NCI-H510A (cell line): ENCODE measurements around the gene ADGRD2.
"Not testable (repeated sequence)": the region's sequence is repeated elsewhere in the genome, so short reads cannot be mapped to it uniquely, and the experiment has no call there.

ENCODE experiments used
- DNase-seq: peaks from one replicate; lab custom pipeline; 2025; lab: John Stamatoyannopoulos, UW

The ADGRD2 gene

DNA sequence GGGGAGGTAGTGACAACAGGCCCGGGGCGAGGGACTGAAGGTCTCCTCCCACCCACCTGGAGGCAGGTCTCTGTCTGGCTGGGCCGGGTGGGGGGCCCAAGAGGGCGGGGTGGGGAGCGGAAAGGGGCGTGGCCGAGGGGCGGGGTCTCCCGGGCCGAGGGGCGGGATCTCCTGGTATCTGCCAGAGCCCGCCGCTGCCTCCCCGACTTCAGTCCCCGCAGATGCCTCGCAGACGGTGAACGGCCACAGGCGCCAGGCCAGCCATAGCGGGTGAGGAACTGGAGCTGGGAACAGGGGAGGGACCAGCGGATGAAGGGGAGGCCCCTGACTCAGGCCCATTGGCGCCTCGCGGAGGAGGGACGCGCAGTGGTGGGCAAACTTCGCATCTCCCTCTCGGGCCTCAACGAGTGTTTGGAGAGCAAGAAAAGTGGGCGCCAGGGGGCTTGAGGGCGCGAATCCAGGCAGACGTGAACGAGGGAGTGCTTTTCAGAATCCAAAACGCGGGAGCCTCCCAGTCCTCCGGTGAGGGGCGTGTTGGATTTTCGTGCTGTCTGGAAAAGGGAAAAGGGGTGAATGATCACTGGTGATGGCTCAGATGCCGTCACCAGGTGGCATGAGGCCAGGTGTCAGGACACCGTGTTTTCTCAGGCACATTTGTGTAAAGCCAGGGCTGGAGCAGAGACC lies at the start of gene ADGRD2:
TSS of gene ADGRD2 (plus strand) at position 211 of the 684 bp plus-strand sequence. CDS start 1,216 bp downstream, outside the sequence.
- no peak for DNase-seq

DNA sequence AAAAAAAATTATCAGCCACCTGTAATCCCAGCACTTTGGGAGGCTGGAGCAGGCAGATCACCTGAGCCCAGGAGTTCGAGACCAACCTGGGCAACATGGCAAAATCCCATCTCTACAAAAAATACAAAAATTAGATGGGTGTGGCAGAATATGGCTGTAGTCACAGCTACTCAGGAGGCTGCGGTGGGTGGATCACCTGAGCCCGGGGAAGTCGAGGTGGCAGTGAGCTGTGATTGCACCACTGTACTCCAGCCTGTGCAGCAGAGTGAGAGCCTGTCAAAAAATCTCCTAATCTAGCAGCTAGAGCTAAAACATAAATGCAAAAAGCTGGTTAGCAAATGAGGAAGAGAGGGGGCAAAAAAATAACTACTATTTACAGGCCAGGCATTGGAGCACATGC lies 47.0 kb upstream of the ADGRD2 start:
- DNase-seq, result no peak

DNA sequence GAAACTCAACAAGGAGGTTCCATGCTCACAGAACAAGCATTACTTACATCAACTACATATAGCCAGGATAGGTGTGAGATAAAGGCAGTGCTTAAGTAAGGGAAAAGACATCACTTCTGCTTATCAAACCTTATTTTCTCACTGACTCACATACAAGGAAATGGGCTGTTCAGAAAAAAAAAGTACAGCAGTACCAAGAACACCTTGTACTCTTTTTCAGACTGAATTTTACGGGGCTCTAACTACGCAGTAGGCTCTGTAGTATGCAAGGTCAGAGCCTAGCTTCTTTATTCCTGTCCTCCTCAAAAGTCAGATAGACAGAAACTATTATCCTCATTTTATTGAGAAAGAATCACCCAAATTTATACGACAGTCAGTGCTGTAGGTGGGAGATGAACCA lies 40.8 kb upstream of the ADGRD2 start:
- no peak for DNase-seq

- no peak for DNase-seq
Observed at GRCh38 chr9:124410321-124410913, 39.8 kb upstream of the ADGRD2 start.

DNA sequence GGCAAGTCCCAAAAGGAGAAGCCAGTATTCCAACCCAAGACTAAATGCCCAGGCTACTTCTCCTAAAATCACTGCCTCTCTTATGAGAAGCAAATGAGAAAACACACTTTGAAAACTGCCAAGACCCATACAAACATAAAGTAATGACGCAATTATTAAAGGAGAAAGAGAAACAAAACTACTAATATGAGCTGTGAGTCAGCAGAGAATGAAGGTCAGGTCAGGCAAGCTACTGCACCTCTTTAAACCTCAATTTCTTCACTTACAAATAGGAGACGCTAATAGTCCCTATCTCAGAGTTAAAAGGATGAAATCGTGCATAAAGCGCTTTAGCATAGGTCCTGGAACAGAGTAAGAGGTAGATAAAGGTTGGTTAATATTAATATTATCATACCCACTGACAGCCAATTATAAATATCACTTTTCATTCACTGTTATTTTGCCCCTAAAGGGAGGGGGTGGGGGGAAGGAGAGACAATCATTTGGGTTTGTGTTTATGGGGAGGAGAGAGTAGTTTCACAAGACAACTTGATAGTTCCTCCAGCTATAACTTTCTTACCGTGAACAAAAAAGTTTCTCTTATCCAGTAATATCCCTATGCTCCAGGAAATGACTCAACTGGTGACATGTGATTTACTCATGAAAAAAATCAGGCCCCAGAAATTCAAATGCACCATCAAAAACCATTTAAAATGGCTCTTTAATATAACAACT lies 38.6 kb upstream of the ADGRD2 start:
- no peak for DNase-seq

DNA sequence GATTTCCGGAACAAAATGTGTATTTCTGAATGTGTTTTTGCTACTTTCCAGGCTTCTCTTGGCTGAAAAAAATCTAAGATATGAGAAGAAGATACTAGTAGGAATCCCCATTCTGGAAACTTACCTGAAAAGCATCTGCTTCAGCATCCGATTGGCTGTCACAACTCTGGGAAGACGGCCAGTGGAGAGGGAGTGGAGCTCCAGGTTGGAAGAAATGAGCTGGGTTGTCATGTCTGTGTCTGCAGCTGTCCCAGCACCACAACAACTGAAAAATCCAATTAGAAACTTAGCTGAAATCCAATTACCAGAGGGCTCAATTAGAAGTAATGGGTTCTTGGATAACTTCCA lies 38.0 kb upstream of the ADGRD2 start:
- no peak for DNase-seq

- no peak for DNase-seq
Observed at GRCh38 chr9:124414612-124415011, 35.6 kb upstream of the ADGRD2 start.

DNA sequence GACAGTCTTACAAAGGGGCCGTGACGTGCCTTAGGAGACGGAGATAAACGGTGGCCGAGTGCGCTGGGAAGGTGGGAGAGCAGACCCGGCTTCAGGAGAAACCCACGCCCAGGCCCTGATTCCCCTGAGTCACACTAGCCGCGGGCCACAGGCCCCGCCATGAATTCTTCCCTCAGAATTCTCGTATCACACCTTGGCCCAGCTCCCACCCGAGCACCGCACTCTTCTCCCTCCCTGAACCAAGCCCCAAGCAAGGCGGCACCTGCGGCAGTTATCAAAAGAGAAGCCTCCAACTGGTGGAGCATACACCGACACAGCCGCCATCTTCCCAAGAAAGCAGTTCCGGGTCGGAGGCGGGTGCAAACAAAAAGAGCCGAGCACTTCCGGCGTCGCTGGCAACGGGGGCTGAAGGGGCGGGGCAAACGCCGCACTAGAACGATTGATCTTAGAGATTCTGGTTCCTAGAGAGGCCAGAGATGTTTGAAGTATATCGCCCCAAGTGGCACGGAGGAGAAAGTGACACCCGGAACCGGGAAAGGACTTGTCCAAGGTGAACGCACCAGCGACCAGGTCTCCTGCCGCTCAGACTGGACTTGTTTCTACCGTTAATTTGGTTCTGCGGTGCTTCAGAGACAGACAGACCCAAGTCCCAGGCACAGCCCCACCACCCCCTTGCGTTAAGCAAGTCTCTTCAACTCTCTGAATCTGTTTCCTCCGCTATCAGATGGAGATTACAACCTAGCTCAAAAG lies 35.0 kb upstream of the ADGRD2 start, which contains the start of gene PSMB7:
TSS of gene PSMB7 (minus strand) at position 341 of the 750 bp plus-strand sequence. CDS start at position 324, 17 bp downstream.
- DNase-seq, result peak; percentile 97

DNA sequence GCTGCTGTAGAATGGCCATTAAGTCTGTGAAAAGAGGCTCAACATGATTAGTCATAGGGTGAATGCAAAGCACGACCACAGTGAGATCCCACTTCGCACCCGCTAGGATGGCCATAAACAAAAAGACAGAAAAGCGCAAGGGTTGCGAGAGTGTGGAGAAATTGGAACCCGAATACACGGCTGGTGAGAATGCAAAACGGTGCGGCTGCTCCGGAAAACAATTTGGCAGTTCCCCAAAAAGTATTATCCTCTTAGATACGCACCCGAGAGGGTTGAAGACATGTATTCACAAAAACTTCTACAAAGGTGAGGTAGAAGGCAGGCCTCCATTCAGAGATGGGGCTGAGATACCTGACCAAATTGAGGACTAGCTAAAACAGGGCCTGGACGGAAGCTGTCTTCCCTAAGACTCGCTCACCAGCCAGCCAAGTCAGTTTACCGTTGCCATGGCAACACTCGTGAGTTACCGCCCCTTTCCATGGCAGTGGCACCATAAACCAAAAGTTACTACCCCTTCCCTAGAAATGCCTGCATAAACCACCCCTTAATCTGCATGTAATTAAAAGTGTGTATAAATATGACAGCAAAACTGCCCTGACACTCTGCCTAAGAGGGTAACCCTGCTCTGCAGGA lies 34.3 kb upstream of the ADGRD2 start:
- no peak for DNase-seq

DNA sequence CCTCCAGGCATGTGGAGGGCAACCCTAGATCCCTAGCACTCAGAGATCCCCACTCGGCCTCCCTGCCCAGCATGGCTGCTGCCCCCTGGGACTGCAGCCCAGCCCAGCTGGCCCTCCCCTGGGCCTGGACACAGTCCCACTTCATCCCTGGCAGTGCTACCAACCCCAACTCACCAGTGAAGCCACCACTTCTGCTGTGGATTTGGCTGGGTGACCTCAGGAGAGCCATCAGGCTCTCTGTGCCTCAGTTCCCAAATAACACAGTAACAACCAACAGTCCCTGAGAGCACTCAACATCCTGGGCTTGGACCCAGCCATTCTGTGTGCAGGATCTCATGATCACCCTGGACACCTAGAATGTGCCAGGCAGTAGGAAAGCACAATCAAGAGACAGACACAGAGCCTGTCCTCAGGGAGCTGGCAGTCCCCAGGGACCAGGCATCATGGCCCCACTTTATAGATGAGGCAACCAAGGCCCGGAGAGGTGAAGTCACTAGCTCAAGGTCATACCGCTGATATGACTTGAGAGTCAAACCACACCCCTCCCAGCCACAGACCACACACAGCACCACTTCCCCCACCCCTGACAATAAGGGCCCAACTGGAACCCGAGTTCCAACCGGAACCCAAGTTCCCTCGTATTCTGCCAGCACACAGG lies 30.3 kb upstream of the ADGRD2 start:
- DNase-seq, result no peak

- peak; percentile 48 for DNase-seq
Observed at GRCh38 chr9:124420991-124421543, 29.2 kb upstream of the ADGRD2 start.

GRCh38 chr9:124423155-124423554 lies 27.1 kb upstream of the ADGRD2 start:
- DNase-seq, result no peak

GRCh38 chr9:124423591-124423990 lies 26.7 kb upstream of the ADGRD2 start:
- DNase-seq, result no peak

- not testable (repeated sequence) for DNase-seq
Observed at GRCh38 chr9:124425733-124426132, 24.5 kb upstream of the ADGRD2 start.

GRCh38 chr9:124426361-124426760 lies 23.9 kb upstream of the ADGRD2 start:
- no peak for DNase-seq

DNA sequence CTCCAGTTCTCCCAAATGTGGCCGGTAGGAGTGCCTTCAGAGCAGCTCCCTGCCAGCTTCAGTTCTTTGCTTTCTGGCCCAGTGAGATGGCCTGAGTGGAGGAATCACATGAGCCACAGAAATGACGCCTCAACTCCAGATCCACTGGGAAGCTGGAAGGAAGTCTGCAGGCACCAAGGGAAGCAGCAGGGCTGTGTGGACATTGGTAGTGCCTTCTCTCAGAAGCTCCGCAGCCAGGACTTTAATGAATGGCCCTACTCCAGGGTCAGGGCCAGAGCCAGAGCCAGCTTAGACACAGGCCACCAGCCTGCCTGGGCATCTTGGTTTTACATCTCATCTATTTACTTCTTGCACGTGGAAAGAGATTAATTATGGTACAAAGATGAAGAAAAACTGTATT lies 23.0 kb upstream of the ADGRD2 start:
- no peak for DNase-seq

- no peak for DNase-seq
Observed at GRCh38 chr9:124428751-124429529, 21.3 kb upstream of the ADGRD2 start.

- DNase-seq, result no peak
Observed at GRCh38 chr9:124429530-124429867, 20.8 kb upstream of the ADGRD2 start.

DNA sequence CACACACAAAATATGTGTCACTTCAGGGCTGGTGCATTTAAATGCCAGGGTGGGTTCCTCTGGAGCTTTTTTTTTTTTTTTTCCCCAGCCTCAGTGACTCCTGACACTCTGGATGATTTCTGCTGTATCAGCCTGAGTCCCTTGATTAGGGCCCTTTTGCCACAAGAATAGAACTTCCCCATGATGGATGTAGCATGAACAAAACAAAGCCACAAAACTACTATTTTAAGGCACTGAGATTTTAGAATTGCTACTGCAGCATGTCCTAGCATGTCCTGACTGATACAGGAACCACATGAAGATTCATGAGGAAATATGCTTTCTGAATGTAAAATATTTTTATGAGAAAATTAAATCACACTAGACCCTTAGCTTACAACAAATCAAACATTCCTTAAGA lies 13.9 kb upstream of the ADGRD2 start:
- DNase-seq, result no peak

DNA sequence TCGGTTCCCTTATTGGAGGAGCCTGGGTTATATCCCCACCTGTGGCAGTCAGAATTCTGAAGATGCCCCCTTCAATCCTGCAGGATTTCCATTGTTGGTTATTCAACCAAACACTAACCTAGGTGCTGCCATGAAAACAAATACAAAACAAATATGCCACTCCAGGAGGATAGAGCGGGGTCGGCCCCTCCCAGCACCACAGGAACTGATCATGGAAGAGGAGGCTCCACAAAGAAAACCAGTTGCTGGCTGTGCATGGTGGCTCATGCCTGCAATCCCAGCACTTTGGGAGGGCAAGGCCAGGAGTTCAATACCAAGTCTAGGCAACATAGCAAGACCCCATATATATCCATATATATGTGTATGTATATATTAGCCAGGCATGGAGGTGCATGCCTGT lies 13.2 kb upstream of the ADGRD2 start:
- DNase-seq, result no peak

- DNase-seq, result no peak
Observed at GRCh38 chr9:124438091-124438490, 12.2 kb upstream of the ADGRD2 start.
